Thyroid gland (tissue), 4 donors: Measurements from ENCODE around the gene DTX3L.
"Not testable (repeated sequence)": the region's sequence is repeated elsewhere in the genome, so short reads cannot be mapped to it uniquely, and the experiment has no call there.

Source experiments
- POLR2A ChIP-seq, 2 donors: fragments of 450-650 bp; IDR thresholded peaks; one replicate each; pipeline ENCODE4 v1.6.1; 2017; ENCODE audit warnings: antibody characterized with exemption in 2 of 2, mild to moderate bottlenecking in 2 of 2, moderate library complexity in 1 of 2
- TF ChIP-seq, protein P1 (sequence below), 6 experiments: fragments of 200-600 bp in 3 of 6; fragments of 450-650 bp in 3 of 6; sonication (generic) in 3 of 6; IDR thresholded peaks; one replicate each; pipeline ENCODE4 v1.5.1; 2016 to 2019; ENCODE audit warnings: antibody characterized with exemption in 6 of 6, mild to moderate bottlenecking in 2 of 6, inconsistent platforms in 1 of 6, moderate library complexity in 1 of 6

DNA sequence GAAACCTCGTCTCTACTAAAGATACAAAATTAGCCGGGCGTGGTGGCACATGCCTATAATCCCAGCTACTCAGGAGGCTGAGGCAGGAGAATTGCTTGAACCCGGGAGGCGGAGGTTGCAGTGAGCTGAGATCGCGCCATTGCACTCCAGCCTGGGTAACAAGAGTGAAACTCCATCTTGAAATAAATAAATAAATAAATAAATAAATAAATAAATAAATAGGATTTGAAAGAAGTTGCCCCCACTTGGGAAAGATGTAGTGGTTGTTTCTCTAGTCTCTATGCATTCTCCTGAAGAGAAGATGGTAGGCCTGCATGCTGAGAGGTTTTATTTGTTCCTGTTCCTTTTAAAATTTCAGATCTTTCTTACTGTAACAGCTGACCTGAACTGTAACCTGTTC lies 4.0 kb downstream of the DTX3L start:
- not testable (repeated sequence) for TF ChIP-seq POLR2A (IDR thresholded peaks at IDR 0.05)
- TF ChIP-seq, protein P1, sequence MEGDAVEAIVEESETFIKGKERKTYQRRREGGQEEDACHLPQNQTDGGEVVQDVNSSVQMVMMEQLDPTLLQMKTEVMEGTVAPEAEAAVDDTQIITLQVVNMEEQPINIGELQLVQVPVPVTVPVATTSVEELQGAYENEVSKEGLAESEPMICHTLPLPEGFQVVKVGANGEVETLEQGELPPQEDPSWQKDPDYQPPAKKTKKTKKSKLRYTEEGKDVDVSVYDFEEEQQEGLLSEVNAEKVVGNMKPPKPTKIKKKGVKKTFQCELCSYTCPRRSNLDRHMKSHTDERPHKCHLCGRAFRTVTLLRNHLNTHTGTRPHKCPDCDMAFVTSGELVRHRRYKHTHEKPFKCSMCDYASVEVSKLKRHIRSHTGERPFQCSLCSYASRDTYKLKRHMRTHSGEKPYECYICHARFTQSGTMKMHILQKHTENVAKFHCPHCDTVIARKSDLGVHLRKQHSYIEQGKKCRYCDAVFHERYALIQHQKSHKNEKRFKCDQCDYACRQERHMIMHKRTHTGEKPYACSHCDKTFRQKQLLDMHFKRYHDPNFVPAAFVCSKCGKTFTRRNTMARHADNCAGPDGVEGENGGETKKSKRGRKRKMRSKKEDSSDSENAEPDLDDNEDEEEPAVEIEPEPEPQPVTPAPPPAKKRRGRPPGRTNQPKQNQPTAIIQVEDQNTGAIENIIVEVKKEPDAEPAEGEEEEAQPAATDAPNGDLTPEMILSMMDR (IDR thresholded peaks at IDR 0.05): not testable (repeated sequence)
